ENCODE measurements around the gene CNN2.

The CNN2 gene

DNA sequence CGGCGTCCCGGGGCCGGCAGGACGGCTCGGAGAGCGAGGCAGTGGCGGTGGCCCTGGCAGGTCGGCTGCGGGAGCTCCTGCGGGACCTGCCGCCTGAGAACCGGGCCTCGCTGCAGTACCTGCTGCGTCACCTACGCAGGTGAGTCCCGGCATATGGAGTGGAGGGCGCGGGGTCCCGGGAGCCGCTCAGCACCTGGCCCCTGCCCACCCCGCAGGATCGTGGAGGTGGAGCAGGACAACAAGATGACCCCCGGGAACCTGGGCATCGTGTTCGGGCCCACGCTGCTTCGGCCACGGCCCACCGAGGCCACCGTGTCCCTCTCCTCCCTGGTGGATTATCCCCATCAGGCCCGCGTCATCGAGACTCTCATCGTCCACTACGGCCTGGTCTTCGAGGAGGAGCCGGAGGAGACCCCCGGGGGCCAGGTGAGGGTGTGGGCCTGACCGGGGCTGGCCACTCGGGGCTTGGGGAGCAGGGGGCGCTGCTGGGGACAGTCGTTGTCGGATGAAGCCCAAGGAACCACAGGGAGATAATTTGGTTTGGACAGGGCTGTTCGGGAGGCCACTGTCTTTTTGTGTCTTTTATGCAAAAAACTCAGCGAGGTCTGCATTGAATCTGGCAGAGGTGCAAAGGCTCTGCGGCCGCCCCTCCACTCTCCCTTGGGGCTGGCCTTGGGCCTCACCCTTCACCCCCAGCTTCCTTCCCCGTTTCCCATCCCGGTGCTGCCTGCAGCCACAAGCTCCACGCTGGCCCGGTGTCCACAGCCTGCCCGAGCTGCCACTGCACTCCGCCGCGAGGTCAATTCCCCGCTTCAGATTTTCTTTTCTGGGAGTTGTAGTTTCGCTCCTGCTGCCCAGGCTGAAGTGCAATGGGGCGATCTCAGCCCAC lies 56.8 kb downstream of the CNN2 start:
- DNase-seq (ENCODE audit: low read depth) = no peak
- H3K4me3 ChIP-seq (ENCODE audit: control insufficient read depth, low read depth, low read length) = no peak overlapping the region
- TF ChIP-seq, protein P1, sequence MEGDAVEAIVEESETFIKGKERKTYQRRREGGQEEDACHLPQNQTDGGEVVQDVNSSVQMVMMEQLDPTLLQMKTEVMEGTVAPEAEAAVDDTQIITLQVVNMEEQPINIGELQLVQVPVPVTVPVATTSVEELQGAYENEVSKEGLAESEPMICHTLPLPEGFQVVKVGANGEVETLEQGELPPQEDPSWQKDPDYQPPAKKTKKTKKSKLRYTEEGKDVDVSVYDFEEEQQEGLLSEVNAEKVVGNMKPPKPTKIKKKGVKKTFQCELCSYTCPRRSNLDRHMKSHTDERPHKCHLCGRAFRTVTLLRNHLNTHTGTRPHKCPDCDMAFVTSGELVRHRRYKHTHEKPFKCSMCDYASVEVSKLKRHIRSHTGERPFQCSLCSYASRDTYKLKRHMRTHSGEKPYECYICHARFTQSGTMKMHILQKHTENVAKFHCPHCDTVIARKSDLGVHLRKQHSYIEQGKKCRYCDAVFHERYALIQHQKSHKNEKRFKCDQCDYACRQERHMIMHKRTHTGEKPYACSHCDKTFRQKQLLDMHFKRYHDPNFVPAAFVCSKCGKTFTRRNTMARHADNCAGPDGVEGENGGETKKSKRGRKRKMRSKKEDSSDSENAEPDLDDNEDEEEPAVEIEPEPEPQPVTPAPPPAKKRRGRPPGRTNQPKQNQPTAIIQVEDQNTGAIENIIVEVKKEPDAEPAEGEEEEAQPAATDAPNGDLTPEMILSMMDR (conservative IDR thresholded peaks at IDR 0.05; ENCODE audit: control insufficient read depth, insufficient read depth, low read depth, low read length) = no peak

DNA sequence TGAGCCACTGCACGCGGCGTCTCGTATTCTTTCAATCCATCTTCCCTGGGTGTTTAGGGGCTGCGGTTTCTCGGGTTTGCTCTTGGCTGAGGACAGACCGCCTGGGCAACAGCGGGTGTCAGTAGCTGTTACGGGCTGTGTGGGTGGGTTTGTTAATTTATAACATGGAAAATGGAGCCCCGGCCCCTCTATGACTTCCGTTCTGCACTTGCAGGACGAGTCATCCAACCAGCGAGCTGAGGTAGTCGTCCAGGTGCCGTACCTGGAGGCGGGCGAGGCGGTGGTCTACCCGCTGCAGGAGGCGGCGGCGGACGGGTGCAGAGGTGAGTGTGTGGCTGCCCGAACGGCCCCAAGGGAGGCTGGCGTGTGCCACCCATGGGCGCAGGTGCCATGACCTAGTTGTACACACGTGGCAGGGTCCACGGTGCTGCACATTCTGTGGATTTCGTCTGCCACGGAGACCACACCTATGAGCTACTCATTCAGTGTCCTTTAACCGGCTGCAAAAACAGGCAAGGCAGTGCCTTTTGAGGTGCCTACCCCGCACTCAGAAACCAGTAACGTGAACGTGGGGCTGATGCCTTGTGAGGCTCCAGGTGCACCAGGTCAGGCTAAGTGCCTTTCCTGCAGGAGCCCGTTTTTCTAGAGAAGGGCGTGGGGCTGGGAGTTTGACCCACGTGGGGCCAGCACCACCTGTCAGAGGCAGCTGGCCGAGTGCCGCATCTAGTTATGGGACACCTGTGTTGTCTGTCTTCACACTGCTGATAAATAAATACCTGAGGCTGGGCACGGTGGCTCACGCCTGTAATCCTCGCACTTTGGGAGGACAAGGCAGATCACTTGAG lies 57.8 kb downstream of the CNN2 start:
- no peak overlapping the region for H3K4me3 ChIP-seq (ENCODE audit: control insufficient read depth, low read depth, low read length)
- DNase-seq (ENCODE audit: low read depth) = no peak
- TF ChIP-seq, protein P1 (conservative IDR thresholded peaks at IDR 0.05; ENCODE audit: control insufficient read depth, insufficient read depth, low read depth, low read length) = no peak

DNA sequence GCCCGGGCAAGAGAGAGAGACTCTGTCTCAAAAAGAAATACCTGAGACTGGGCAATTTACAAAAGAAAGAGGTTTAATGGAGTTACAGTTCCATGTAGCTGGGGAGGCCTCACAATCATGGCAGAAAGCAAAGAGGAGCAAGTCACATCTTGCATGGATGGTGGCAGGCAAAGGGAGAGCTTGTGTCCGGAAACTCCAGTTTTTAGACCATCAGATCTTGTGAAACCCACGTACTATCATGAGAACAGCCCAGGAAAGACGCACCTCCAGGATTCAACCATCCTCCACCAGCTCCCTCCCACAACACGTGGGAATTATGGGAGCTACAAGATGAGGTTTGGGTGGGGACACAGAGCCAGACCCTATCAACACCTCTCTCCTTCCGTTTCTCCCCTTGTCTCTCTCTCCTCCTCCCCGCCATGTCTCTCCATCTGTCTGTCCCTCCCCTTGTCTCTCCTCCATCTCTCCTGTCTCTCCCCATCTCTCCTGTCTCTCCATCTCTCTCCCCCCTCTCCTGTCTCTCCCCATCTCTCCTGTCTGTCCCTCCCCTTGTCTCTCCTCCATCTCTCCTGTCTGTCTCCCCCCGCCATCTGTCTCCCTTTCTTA lies 58.7 kb downstream of the CNN2 start:
- H3K4me3 ChIP-seq (ENCODE audit: control insufficient read depth, low read depth, low read length) = no peak overlapping the region
- DNase-seq (ENCODE audit: low read depth) = no peak
- TF ChIP-seq, protein P1 (conservative IDR thresholded peaks at IDR 0.05; ENCODE audit: control insufficient read depth, insufficient read depth, low read depth, low read length) = no peak

DNA sequence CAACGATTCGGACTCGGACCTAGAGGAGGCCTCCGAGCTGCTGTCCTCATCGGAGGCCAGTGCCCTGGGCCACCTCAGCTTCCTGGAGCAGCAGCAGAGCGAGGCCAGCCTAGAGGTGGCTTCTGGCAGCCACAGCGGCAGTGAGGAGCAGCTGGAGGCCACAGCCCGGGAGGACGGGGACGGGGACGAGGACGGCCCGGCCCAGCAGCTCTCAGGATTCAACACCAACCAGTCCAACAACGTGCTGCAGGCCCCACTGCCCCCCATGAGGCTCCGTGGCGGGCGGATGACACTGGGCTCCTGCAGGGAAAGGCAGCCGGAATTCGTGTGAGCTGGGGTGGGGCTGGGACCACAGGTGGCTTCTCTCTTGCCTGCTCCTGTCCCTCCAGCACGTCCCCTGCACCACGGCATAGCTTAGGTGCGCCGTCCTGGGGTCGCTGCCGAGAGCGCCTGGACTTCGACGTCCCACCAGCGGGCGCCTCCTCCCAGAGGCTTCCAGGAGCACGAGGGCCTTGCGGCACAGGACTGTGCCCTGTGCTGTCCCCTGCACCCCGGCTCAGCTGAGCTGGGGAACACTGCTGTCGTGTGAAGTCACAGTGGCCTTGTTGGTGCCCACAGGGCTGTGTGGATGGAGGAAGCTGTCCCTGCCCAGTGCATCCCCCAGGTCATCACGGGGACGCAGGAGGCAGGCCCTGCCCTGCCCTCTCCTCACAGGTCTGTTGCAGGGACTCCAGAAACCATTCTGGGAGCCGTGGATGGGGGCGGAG lies 59.5 kb downstream of the CNN2 start:
- TF ChIP-seq, protein P1 (conservative IDR thresholded peaks at IDR 0.05; ENCODE audit: control insufficient read depth, insufficient read depth, low read depth, low read length) = no peak
- DNase-seq (ENCODE audit: low read depth) = no peak
- no peak overlapping the region for H3K4me3 ChIP-seq (ENCODE audit: control insufficient read depth, low read depth, low read length)

DNA sequence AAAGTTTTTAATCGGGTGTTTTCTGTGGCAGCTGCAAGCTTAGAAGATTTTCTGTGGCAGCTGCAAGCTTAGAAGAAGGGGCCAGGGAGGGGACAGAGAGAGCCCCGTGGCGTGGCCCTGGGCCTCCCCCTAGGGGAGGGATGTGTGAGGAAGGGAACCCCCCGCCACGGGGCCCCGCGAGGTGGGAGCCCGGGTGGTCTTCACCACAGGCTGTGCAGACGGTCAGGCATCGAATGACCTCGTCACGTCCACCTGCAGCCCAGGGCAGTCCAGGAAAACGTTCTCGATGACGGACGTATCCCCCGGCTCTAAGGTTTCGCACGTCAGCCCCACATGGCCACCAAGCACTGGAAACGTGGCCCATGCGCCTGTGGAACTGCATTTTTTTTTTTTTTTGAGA lies 60.2 kb downstream of the CNN2 start:
- H3K4me3 ChIP-seq (ENCODE audit: control insufficient read depth, low read depth, low read length) = no peak overlapping the region
- DNase-seq (ENCODE audit: low read depth) = no peak
- TF ChIP-seq, protein P1 (conservative IDR thresholded peaks at IDR 0.05; ENCODE audit: control insufficient read depth, insufficient read depth, low read depth, low read length) = no peak

Measured in fibroblast of mammary gland (primary cell).